ENCODE data around the gene EGFLAM. TPM values are rescaled to one million over a fixed set of nuclear protein-coding genes. Genes with fewer than 3 reads are reported as not detected.

Gene EGFLAM
- total and polyA plus RNA-seq, 10 of the 15 experiments (the other 5 are each of a cell fraction or from before 2014, with no cell fraction given): 0.37 TPM; not detected in 9

DNA sequence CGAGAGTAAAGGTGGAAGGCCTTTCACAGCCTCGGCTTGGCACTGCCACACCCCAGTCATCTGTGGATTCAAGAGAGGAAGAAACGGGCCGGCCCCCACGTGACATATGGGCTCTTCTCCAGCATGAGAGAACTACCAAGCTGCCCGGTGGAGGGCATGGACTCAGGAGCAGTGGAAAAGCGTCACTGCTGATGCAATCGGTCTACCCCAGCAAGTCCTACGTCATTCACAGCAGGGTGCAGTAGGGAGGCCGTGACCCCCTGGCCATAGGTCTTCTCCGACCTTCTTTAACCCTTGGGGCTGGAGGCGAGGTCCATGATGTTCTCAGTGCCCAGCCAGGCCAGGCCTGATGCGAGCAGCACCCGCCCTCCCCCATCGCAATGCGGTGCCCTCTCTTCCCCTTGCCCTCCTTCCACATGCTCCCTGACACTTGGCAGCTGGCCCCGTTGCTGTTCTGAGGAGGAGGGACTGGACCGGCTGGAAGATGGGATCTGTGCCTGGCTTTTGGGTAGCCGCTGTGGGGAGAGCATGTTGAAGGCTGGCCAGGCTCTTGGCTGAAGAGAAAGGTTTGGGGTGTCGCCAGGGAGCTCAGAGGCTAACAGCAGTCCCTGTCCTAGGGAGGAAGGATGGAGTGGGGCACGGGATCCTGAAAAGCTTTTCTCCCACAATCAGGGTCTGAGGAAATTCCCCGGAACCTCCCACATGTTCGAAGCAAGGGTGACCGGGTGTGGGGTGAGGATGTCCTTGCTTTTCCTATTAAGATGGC, 208.2 kb downstream of the EGFLAM start (continued):
- TF ChIP-seq TBL1XR1 (IDR thresholded peaks at IDR 0.05; ENCODE audit: low read depth, low read length) (no peak), BCL3 (IDR thresholded peaks at IDR 0.05; ENCODE audit: borderline replicate concordance, insufficient read depth, low read depth, low read length, poor library complexity, severe bottlenecking) (no peak), STAT3 (IDR thresholded peaks at IDR 0.05; ENCODE audit: low read depth, low read length) (no peak), EZH2 (IDR thresholded peaks at IDR 0.05; ENCODE audit: borderline replicate concordance, control insufficient read depth, low read depth, low read length) (no peak), ATF2 (IDR thresholded peaks at IDR 0.05; ENCODE audit: low read length) (no peak), MYC (IDR thresholded peaks at IDR 0.05; ENCODE audit: insufficient read depth, insufficient read length, insufficient replicate concordance, low read length, severe bottlenecking) (no peak)

GRCh38 chr5:38467353-38468040, 209.1 kb downstream of the EGFLAM start:
- H4K20me1 ChIP-seq (ENCODE audit: control insufficient read depth, insufficient read depth): no peaks in the 10 kb centered on the region; the same call in 1 of the 2 replicates
- no peaks in the 10 kb centered on the region for H3K36me3 ChIP-seq (ENCODE audit: control insufficient read depth in 2 of 2, insufficient read depth in 2 of 2, low read length in 1 of 2)
- CTCF ChIA-PET: interaction anchor here (0.7 kb wide), 1 partner anchor 26 kb away, joined by 3 read pairs; no protein-coding TSS in a partner anchor
- BruUV-seq (replicated peaks): no TSS peak
- no peaks in the 10 kb centered on the region for H3K4me1 ChIP-seq (ENCODE audit: control insufficient read depth, insufficient read depth, low read length)
- no peak overlapping the region for H3K4me3 ChIP-seq
- no peak for ATAC-seq
- no peak for DNase-seq (ENCODE audit: low read depth, low spot score)
- H3K9ac ChIP-seq (ENCODE audit: control insufficient read depth, insufficient read depth, low read length): no peak overlapping the region
- intact Hi-C loops (cut with micrococcal nuclease; ENCODE audit: unreplicated experiment) (no loop called here), in situ Hi-C loops (cut with MboI) (no loop called here)
- H3K9me3 ChIP-seq (replicated peaks; ENCODE audit: control insufficient read depth, insufficient read depth, low read length): no peaks in the 10 kb centered on the region
- no peak for FAIRE-seq
- SMC1A ChIA-PET (ENCODE audit: uncharacterized antibody, unreplicated experiment): no interaction called here
- 27% methylated on average over 19 of the region's 22 CpGs for WGBS (ENCODE audit: insufficient coverage, insufficient replicate concordance, low lambda C conversion rate, missing lambda C conversion rate)
- POLR2A ChIA-PET: no interaction called here
- H3K79me2 ChIP-seq (ENCODE audit: control insufficient read depth, insufficient read depth, low read length): no peaks in the 10 kb centered on the region
- H3K4me2 ChIP-seq (ENCODE audit: control insufficient read depth, insufficient read depth): no peak overlapping the region
- no peak overlapping the region for H3K27ac ChIP-seq (ENCODE audit: control insufficient read depth, insufficient read depth)
- no peak overlapping the region for H2AFZ ChIP-seq (ENCODE audit: control insufficient read depth, low read depth, low read length)
- RAD21 ChIA-PET (ENCODE audit: unreplicated experiment): interaction anchor here (1.9 kb wide), 1 partner anchor 26 kb away, joined by 4 read pairs; no protein-coding TSS in a partner anchor
- peaks cover 0 to 6% of the 10 kb centered on the region in 2 experiments; a peak in 3 of 4 replicates for H3K27me3 ChIP-seq (replicated peaks in 1 of 2; ENCODE audit: control insufficient read depth in 2 of 2, insufficient read depth in 2 of 2, low read length in 1 of 2)
- TF ChIP-seq, protein P1, sequence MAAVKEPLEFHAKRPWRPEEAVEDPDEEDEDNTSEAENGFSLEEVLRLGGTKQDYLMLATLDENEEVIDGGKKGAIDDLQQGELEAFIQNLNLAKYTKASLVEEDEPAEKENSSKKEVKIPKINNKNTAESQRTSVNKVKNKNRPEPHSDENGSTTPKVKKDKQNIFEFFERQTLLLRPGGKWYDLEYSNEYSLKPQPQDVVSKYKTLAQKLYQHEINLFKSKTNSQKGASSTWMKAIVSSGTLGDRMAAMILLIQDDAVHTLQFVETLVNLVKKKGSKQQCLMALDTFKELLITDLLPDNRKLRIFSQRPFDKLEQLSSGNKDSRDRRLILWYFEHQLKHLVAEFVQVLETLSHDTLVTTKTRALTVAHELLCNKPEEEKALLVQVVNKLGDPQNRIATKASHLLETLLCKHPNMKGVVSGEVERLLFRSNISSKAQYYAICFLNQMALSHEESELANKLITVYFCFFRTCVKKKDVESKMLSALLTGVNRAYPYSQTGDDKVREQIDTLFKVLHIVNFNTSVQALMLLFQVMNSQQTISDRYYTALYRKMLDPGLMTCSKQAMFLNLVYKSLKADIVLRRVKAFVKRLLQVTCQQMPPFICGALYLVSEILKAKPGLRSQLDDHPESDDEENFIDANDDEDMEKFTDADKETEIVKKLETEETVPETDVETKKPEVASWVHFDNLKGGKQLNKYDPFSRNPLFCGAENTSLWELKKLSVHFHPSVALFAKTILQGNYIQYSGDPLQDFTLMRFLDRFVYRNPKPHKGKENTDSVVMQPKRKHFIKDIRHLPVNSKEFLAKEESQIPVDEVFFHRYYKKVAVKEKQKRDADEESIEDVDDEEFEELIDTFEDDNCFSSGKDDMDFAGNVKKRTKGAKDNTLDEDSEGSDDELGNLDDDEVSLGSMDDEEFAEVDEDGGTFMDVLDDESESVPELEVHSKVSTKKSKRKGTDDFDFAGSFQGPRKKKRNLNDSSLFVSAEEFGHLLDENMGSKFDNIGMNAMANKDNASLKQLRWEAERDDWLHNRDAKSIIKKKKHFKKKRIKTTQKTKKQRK (IDR thresholded peaks at IDR 0.05; ENCODE audit: low read depth, low read length): no peak
- TF ChIP-seq ZNF207 (IDR thresholded peaks at IDR 0.05; ENCODE audit: borderline replicate concordance) (no peak), BRCA1 (IDR thresholded peaks at IDR 0.05; ENCODE audit: low read depth, low read length) (no peak), JUND (IDR thresholded peaks at IDR 0.05; ENCODE audit: low read depth, low read length) (no peak), ZNF24 (IDR thresholded peaks at IDR 0.05) (no peak), EP300 (IDR thresholded peaks at IDR 0.05; ENCODE audit: borderline replicate concordance in 1 of 2, control insufficient read depth in 1 of 2, low read depth in 2 of 2, low read length in 2 of 2) (no peak), GABPA (IDR thresholded peaks at IDR 0.05; ENCODE audit: low read depth) (no peak), CEBPB (IDR thresholded peaks at IDR 0.05; ENCODE audit: borderline replicate concordance in 1 of 2, low read depth in 2 of 2, low read length in 2 of 2) (no peak)

Data from GM12878 (cell line).